GM12878 (cell line): ENCODE measurements around the gene TBPL2. TPM values are rescaled to one million over a fixed set of nuclear protein-coding genes. Genes with fewer than 3 reads are reported as not detected.

Experiments used
- ATAC-seq: fragments of 200-7000 bp; cut with Tn5 transposase; 3 replicates; pipeline ENCODE4 v1.9.1; 2020; ENCODE audit warnings: mild to moderate bottlenecking, moderate library complexity
- BruUV-seq: library from RNA; stranded (reverse); fragments of 400-500 nt; replicated peaks from 2 replicates; lab custom pipeline; 2021; lab: Mats Ljungman, UMichigan
- CTCF ChIA-PET: fragments of 300-600 bp; sonication (Branson Sonifier 250); formaldehyde crosslinking; extraction: SDS; loops from one replicate; lab custom pipeline; 2021; ENCODE audit warnings: inconsistent platforms; lab: Yijun Ruan, JAX
- POLR2A ChIA-PET: fragments of 350-600 bp; formaldehyde crosslinking; extraction: SDS; loops from one replicate; lab custom pipeline; 2021; ENCODE audit warnings: inconsistent platforms; lab: Charles Lee
- RAD21 ChIA-PET: fragments of 300-600 bp; sonication (Branson Sonifier 250); formaldehyde crosslinking; loops from one replicate; lab custom pipeline; 2023; ENCODE audit warnings: antibody characterized with exemption; ENCODE audit not compliant: unreplicated experiment; lab: Charles Lee
- SMC1A ChIA-PET: fragments of 300-600 bp; sonication (Branson Sonifier 250); formaldehyde crosslinking; loops from one replicate; lab custom pipeline; 2023; ENCODE audit not compliant: unreplicated experiment, uncharacterized antibody; lab: Charles Lee
- DNase-seq: peaks from one replicate; pipeline ENCODE4 v3.0.0-alpha.2; 2011; ENCODE audit warnings: low read depth, low spot score
- FAIRE-seq: peaks from 3 replicates; lab custom pipeline; 2011; peaks lifted over from hg19 to GRCh38; lab: Jason Lieb, UNC
- H2AFZ ChIP-seq: 2 replicates; pipeline ENCODE4 v1.6.0; 2011; ENCODE audit warnings: low read depth, low read length, control low read depth; ENCODE audit not compliant: control insufficient read depth
- H3K27ac ChIP-seq: 2 replicates; pipeline ENCODE4 v1.5.1; 2011; ENCODE audit warnings: control low read depth; ENCODE audit not compliant: control insufficient read depth, insufficient read depth
- H3K27me3 ChIP-seq, 2 experiments: replicated peaks in 1 of 2; 2 replicates each; pipeline versions ENCODE4 v1.6.0 to v1.6.1; 2011; ENCODE audit warnings: low read length in 1 of 2; ENCODE audit not compliant: control insufficient read depth in 2 of 2, insufficient read depth in 2 of 2
- H3K36me3 ChIP-seq, 2 experiments: 2 replicates each; pipeline ENCODE4 v1.5.1; 2011; ENCODE audit warnings: low read length in 1 of 2; ENCODE audit not compliant: control insufficient read depth in 2 of 2, insufficient read depth in 2 of 2
- H3K4me1 ChIP-seq: 2 replicates; pipeline ENCODE4 v1.6.1; 2011; ENCODE audit warnings: mild to moderate bottlenecking, low read length, moderate library complexity, mixed read lengths; ENCODE audit not compliant: control insufficient read depth, insufficient read depth
- H3K4me2 ChIP-seq: 2 replicates; pipeline ENCODE4 v1.6.0; 2011; ENCODE audit warnings: control low read depth; ENCODE audit not compliant: control insufficient read depth, insufficient read depth
- H3K4me3 ChIP-seq: fragments of 200-600 bp; sonication (generic); 2 replicates; pipeline ENCODE4 v1.5.1; 2016
- H3K79me2 ChIP-seq: 2 replicates; pipeline ENCODE4 v1.6.0; 2011; ENCODE audit warnings: low read length; ENCODE audit not compliant: control insufficient read depth, insufficient read depth
- H3K9ac ChIP-seq: 2 replicates; pipeline ENCODE4 v1.8.0; 2011; ENCODE audit warnings: low read length, control low read depth, mixed read lengths; ENCODE audit not compliant: control insufficient read depth, insufficient read depth
- H3K9me3 ChIP-seq: replicated peaks from 3 replicates; pipeline ENCODE4 v1.5.1; 2011; ENCODE audit warnings: mild to moderate bottlenecking, low read length; ENCODE audit not compliant: control insufficient read depth, insufficient read depth
- H4K20me1 ChIP-seq: 2 replicates; pipeline ENCODE4 v1.6.0; 2011; ENCODE audit not compliant: control insufficient read depth, insufficient read depth
- ATF3 ChIP-seq: IDR thresholded peaks from 2 replicates; pipeline ENCODE4 v1.6.1; 2011; ENCODE audit warnings: low read depth, mild to moderate bottlenecking, low read length, moderate library complexity, borderline replicate concordance; ENCODE audit errors: extremely low read depth
- BMI1 ChIP-seq: fragments of 450-650 bp; IDR thresholded peaks from 2 replicates; pipeline ENCODE4 v1.6.1; 2016; ENCODE audit warnings: mild to moderate bottlenecking, moderate library complexity, borderline replicate concordance
- BRCA1 ChIP-seq: IDR thresholded peaks from 2 replicates; pipeline ENCODE4 v1.6.1; 2011; ENCODE audit warnings: low read depth, low read length, improper control_type of control experiment
- ETV6 ChIP-seq, 2 experiments: fragments of 450-650 bp in 1 of 2; IDR thresholded peaks in 1 of 2; conservative IDR thresholded peaks in 1 of 2; 2 replicates each; pipeline ENCODE4 v1.6.1; 2014; ENCODE audit warnings: antibody characterized with exemption in 1 of 2, borderline replicate concordance in 1 of 2, low read depth in 1 of 2, mild to moderate bottlenecking in 1 of 2, moderate library complexity in 1 of 2
- HCFC1 ChIP-seq: fragments of 150-350 bp; IDR thresholded peaks from 2 replicates; pipeline ENCODE4 v1.6.1; 2014; ENCODE audit warnings: low read length
- MEF2A ChIP-seq: IDR thresholded peaks from 2 replicates; pipeline ENCODE4 v1.6.1; 2011; ENCODE audit warnings: low read depth, mild to moderate bottlenecking, low read length, moderate library complexity; ENCODE audit not compliant: insufficient read depth
- NFYA ChIP-seq: IDR thresholded peaks from 2 replicates; pipeline ENCODE4 v1.6.1; 2011; ENCODE audit warnings: low read depth, mild to moderate bottlenecking, low read length, improper control_type of control experiment, borderline replicate concordance
- NR2C1 ChIP-seq: fragments of 450-650 bp; IDR thresholded peaks from 2 replicates; pipeline ENCODE4 v1.6.1; 2017; ENCODE audit warnings: antibody characterized with exemption, mild to moderate bottlenecking, moderate library complexity
- NR2C2 ChIP-seq: IDR thresholded peaks from 2 replicates; pipeline ENCODE4 v1.6.1; 2011; ENCODE audit warnings: borderline replicate concordance, low read depth; ENCODE audit not compliant: control insufficient read depth, insufficient read length
- PAX8 ChIP-seq: fragments of 450-650 bp; IDR thresholded peaks from 2 replicates; pipeline ENCODE4 v1.6.1; 2017; ENCODE audit warnings: mild to moderate bottlenecking, moderate library complexity
- POLR2AphosphoS2 ChIP-seq: IDR thresholded peaks from 2 replicates; pipeline ENCODE4 v1.6.1; 2011; ENCODE audit warnings: low read depth, mild to moderate bottlenecking, low read length, improper control_type of control experiment, moderate library complexity
- USF2 ChIP-seq: IDR thresholded peaks from 2 replicates; pipeline ENCODE4 v1.6.1; 2011; ENCODE audit warnings: low read depth, low read length, improper control_type of control experiment, borderline replicate concordance
- ZNF384 ChIP-seq: IDR thresholded peaks from 2 replicates; pipeline ENCODE4 v1.6.1; 2012; ENCODE audit warnings: low read depth, mild to moderate bottlenecking, low read length, improper control_type of control experiment, borderline replicate concordance
- ZSCAN29 ChIP-seq: fragments of 450-650 bp; IDR thresholded peaks from 2 replicates; pipeline ENCODE4 v1.6.1; 2017; ENCODE audit warnings: mild to moderate bottlenecking, moderate library complexity
- WGBS: methylation state at CpG from one replicate; pipeline ENCODE4 v1.1.6; 2016; ENCODE audit warnings: low lambda C conversion rate; ENCODE audit not compliant: insufficient replicate concordance, insufficient coverage; ENCODE audit errors: missing lambda C conversion rate; 5-methylcytosine and 5-hydroxymethylcytosine counted together
- in situ Hi-C: fragments of 300-500 bp; cut with MboI; formaldehyde crosslinking; loops from 9 replicates; pipeline ENCODE4 v1.14.3; 2018; ENCODE audit warnings: mixed read lengths
- intact Hi-C: fragments of 100-400 bp; cut with micrococcal nuclease; formaldehyde crosslinking; loops from one replicate; pipeline ENCODE4 v1.14.2; 2022; ENCODE audit not compliant: unreplicated experiment
- polyA plus RNA-seq, 11 experiments: library from polyadenylated mRNA; depleted of rRNA in 4 of 11; unstranded in 6 of 11; stranded (reverse) in 5 of 11; fragments of >200 nt; fragmentation: Nextera tagmentation in 4 of 11; fragmentation: Illumina TruSeq in 1 of 11; extraction: Ambion mirVana in 4 of 11; extraction: Trizol in 1 of 11; gene quantifications; 1 replicate in 1 of 11; 2 replicates in 10 of 11; pipeline versions ENCODE4 v1.2.1 to v1.2.3, GENCODE V29; 2011 to 2016; ENCODE audit warnings: inconsistent platforms in 2 of 11, missing spikeins in 2 of 11, low read depth in 1 of 11
- total RNA-seq, 4 experiments: library from RNA; depleted of rRNA in 3 of 4; stranded (reverse); fragments of >200 nt in 3 of 4; fragmentation: Illumina TruSeq in 1 of 4; extraction: Trizol in 1 of 4; gene quantifications; 2 replicates each; pipeline versions ENCODE4 v1.2.1 to v1.2.3, GENCODE V29; 2013 to 2021
- TF ChIP-seq, protein P1 (sequence below): fragments of 450-650 bp; IDR thresholded peaks from 2 replicates; pipeline ENCODE4 v1.6.1; 2017; ENCODE audit warnings: low read depth, mild to moderate bottlenecking, moderate library complexity
- TF ChIP-seq, protein P2 (sequence below): fragments of 450-650 bp; IDR thresholded peaks from 2 replicates; pipeline ENCODE4 v1.6.1; 2016; ENCODE audit warnings: mild to moderate bottlenecking
- TF ChIP-seq, protein P3 (sequence below): fragments of 450-650 bp; IDR thresholded peaks from 2 replicates; pipeline ENCODE4 v1.6.1; 2016; ENCODE audit warnings: mild to moderate bottlenecking

The TBPL2 gene
- total and polyA plus RNA-seq, 10 of the 15 experiments (the other 5 are each of a cell fraction or from before 2014, with no cell fraction given), result 0.41 TPM; not detected in 9

DNA sequence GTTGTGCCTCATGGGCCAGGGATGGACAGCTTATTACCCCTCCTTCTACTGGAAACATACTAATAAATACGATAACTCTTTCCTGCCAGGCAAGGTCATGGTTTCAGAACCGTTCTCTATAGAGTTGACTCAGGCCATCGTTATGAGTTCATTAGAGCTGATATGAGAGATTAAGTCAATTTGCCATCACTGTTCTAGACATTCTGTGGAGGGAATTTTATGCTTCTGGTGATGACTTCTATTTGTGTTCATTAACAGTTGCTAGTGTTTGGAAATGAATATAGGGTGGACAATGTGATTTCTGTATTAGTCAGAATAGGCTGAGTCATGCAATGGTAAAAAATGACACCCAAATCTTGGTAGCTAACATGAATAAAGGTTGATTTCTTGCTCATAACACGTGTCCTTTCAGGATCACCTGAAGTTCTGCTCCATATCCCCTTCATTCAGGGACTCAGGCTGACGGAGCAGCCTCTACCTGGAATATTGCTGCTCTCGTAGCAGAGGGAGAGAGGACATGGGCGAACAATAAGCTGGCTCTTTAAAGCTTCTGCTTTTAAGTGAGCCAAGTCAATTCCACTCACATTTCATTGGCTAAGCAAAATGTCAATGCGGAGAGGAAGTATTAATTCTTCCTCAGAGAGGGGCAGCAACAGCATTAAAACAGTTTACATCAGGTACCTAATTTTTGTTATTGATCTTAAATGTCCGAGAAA lies 18.5 kb upstream of the TBPL2 start:
- POLR2A ChIA-PET, result no interaction called here
- Histone ChIP-seq H3K4me2 (peak overlapping the region; percentile 7; the same call in 1 of the 2 replicates), H2AFZ (peak overlapping the region; percentile 16; the same call in 1 of the 2 replicates), H4K20me1 (no peaks in the 10 kb centered on the region), H3K27me3 (no peaks in the 10 kb centered on the region), H3K4me1 (peaks cover 5% of the 10 kb centered on the region; the same call in 1 of the 2 replicates), H3K27ac (no peak overlapping the region), H3K9me3 (no peaks in the 10 kb centered on the region), H3K9ac (no peak overlapping the region), H3K36me3 (no peaks in the 10 kb centered on the region), H3K79me2 (no peaks in the 10 kb centered on the region), H3K4me3 (no peak overlapping the region)
- RAD21 ChIA-PET, result interaction anchor here (0.6 to 1.5 kb wide), 4 partner anchors 9 to 844 kb away, joined by 3 to 6 read pairs (median 3); no protein-coding TSS in a partner anchor
- intact Hi-C loops (loop anchor here (2.0 kb wide), 1 partner anchor 120 kb away; no protein-coding TSS in a partner anchor), in situ Hi-C loops (no loop called here)
- CTCF ChIA-PET, result interaction anchor here (0.8 to 1.5 kb wide), 5 partner anchors 10 to 36 kb away, joined by 3 to 10 read pairs (median 3); no protein-coding TSS in a partner anchor
- 24% methylated on average over 9 of the region's 9 CpGs for WGBS
- ATAC-seq (peak; percentile 93), DNase-seq (no peak), FAIRE-seq (no peak)
- SMC1A ChIA-PET, result interaction anchor here (0.7 to 1.6 kb wide), 10 partner anchors 9 to 274 kb away, joined by 3 to 8 read pairs (median 4); no protein-coding TSS in a partner anchor
- BruUV-seq, result no TSS peak
- TF ChIP-seq ZSCAN29 (no peak), PAX8 (no peak), NR2C1 (no peak), MEF2A (peak; percentile 57), BRCA1 (no peak), ATF3 (no peak), BMI1 (peak; percentile 74), ETV6 (conservative IDR thresholded peaks at IDR 0.05 in 1 of 2, IDR thresholded peaks at IDR 0.05 in 1 of 2; ENCODE audit: borderline replicate concordance in 1 of 2, low read depth in 1 of 2) (peak in 1 of 2 experiments; percentile 72; a peak in 2 of 4 replicates), HCFC1 (no peak), POLR2AphosphoS2 (no peak), NFYA (no peak), USF2 (no peak), NR2C2 (no peak), ZNF384 (no peak)
- TF ChIP-seq, protein P1, sequence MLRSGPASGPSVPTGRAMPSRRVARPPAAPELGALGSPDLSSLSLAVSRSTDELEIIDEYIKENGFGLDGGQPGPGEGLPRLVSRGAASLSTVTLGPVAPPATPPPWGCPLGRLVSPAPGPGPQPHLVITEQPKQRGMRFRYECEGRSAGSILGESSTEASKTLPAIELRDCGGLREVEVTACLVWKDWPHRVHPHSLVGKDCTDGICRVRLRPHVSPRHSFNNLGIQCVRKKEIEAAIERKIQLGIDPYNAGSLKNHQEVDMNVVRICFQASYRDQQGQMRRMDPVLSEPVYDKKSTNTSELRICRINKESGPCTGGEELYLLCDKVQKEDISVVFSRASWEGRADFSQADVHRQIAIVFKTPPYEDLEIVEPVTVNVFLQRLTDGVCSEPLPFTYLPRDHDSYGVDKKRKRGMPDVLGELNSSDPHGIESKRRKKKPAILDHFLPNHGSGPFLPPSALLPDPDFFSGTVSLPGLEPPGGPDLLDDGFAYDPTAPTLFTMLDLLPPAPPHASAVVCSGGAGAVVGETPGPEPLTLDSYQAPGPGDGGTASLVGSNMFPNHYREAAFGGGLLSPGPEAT, result peak; percentile 32; the same call in 1 of the 2 replicates
- TF ChIP-seq, protein P2, sequence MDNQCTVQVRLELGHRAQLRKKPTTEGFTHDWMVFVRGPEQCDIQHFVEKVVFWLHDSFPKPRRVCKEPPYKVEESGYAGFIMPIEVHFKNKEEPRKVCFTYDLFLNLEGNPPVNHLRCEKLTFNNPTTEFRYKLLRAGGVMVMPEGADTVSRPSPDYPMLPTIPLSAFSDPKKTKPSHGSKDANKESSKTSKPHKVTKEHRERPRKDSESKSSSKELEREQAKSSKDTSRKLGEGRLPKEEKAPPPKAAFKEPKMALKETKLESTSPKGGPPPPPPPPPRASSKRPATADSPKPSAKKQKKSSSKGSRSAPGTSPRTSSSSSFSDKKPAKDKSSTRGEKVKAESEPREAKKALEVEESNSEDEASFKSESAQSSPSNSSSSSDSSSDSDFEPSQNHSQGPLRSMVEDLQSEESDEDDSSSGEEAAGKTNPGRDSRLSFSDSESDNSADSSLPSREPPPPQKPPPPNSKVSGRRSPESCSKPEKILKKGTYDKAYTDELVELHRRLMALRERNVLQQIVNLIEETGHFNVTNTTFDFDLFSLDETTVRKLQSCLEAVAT, result no peak
- TF ChIP-seq, protein P3, sequence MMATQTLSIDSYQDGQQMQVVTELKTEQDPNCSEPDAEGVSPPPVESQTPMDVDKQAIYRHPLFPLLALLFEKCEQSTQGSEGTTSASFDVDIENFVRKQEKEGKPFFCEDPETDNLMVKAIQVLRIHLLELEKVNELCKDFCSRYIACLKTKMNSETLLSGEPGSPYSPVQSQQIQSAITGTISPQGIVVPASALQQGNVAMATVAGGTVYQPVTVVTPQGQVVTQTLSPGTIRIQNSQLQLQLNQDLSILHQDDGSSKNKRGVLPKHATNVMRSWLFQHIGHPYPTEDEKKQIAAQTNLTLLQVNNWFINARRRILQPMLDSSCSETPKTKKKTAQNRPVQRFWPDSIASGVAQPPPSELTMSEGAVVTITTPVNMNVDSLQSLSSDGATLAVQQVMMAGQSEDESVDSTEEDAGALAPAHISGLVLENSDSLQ, result peak; percentile 45
